ENCODE measurements around the gene CAB39L.

DNA sequence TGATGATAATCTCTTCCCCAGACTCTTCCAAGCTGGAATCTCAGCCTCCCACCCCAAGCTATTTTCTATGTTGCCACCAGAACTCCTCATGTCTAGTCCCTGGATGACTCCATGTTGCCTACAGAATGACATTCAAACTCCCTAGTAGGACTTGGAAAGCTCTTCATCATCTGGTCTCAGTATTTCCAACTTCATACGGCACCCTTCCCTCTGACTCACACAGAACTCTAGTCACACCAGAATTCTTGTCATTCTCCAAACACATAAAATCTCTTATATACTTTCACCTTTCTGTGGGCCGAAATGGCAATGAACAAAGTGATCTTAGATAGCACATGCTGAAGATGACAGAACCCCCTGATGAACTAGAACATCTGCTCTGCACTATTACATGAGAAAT is 86.2 kb downstream of the CAB39L start:
- no peak for TF ChIP-seq CTCF (optimal IDR thresholded peaks at IDR 0.05 in 1 of 3, IDR thresholded peaks at IDR 0.05 in 1 of 3, conservative IDR thresholded peaks at IDR 0.05 in 1 of 3; ENCODE audit: extremely low read depth in 1 of 3, insufficient read depth in 2 of 3, low read length in 3 of 3)
- TF ChIP-seq EZH2 (IDR thresholded peaks at IDR 0.05; ENCODE audit: low read length): no peak

Measured in keratinocyte (primary cell).